ENCODE measurements around the gene CA5B.
"Not testable (repeated sequence)": the region's sequence is repeated elsewhere in the genome, so short reads cannot be mapped to it uniquely, and the experiment has no call there.

The CA5B gene

GRCh38 chrX:15737959-15738902, at the start of gene CA5B:
TSS of gene CA5B (plus strand) at chrX:15738270. CDS start at chrX:15750024, 11,754 bp downstream.
- Mint-ChIP-seq H3K4me3 (peak within 1 kb of the TSS; percentile 87), H3K36me3 (ENCODE audit: low read depth) (peaks cover 4% of the 10 kb centered on the region), H3K27me3 (ENCODE audit: low read depth, poor library complexity) (peaks cover 29% of the 10 kb centered on the region), H3K9me3 (no peaks in the 10 kb centered on the region), H3K27ac (no peak within 1 kb of the TSS), H3K4me1 (peaks cover 22% of the 10 kb centered on the region)
- peak; percentile 100 for DNase-seq
- TF ChIP-seq CTCF (IDR thresholded peaks at IDR 0.05): no peak

- DNase-seq: no peak
- H3K36me3 Mint-ChIP-seq (ENCODE audit: low read depth): peaks cover 54% of the 10 kb centered on the region
- no peak for TF ChIP-seq CTCF (IDR thresholded peaks at IDR 0.05)
Observed at GRCh38 chrX:15694941-15695451, 43.1 kb upstream of the CA5B start.

GRCh38 chrX:15696516-15696915, 41.6 kb upstream of the CA5B start:
- no peak overlapping the region for H3K27ac Mint-ChIP-seq
- no peak for DNase-seq
- peaks cover 54% of the 10 kb centered on the region for H3K36me3 Mint-ChIP-seq (ENCODE audit: low read depth)
- H3K4me1 Mint-ChIP-seq: no peaks in the 10 kb centered on the region
- TF ChIP-seq CTCF (IDR thresholded peaks at IDR 0.05): no peak
- H3K9me3 Mint-ChIP-seq: no peaks in the 10 kb centered on the region
- H3K27me3 Mint-ChIP-seq (ENCODE audit: low read depth, poor library complexity): peaks cover 5% of the 10 kb centered on the region
- no peak overlapping the region for H3K4me3 Mint-ChIP-seq

More at GRCh38 chrX:15694941-15695451, 43.1 kb upstream of the CA5B start:
- H3K4me3 Mint-ChIP-seq: no peak overlapping the region
- no peaks in the 10 kb centered on the region for H3K9me3 Mint-ChIP-seq
- no peaks in the 10 kb centered on the region for H3K4me1 Mint-ChIP-seq
- peaks cover 5% of the 10 kb centered on the region for H3K27me3 Mint-ChIP-seq (ENCODE audit: low read depth, poor library complexity)
- no peak overlapping the region for H3K27ac Mint-ChIP-seq

GRCh38 chrX:15702488-15703371, 35.3 kb upstream of the CA5B start:
- H3K9me3 Mint-ChIP-seq: no peaks in the 10 kb centered on the region
- no peak overlapping the region for H3K4me3 Mint-ChIP-seq
- no peak for DNase-seq
- no peak overlapping the region for H3K27ac Mint-ChIP-seq
- peaks cover 27% of the 10 kb centered on the region for H3K36me3 Mint-ChIP-seq (ENCODE audit: low read depth)
- H3K4me1 Mint-ChIP-seq: no peaks in the 10 kb centered on the region
- H3K27me3 Mint-ChIP-seq (ENCODE audit: low read depth, poor library complexity): no peaks in the 10 kb centered on the region
- TF ChIP-seq CTCF (IDR thresholded peaks at IDR 0.05): no peak

- H3K27ac Mint-ChIP-seq, H3K4me3 Mint-ChIP-seq: not testable (repeated sequence)
Observed at GRCh38 chrX:15703809-15704208, 34.3 kb upstream of the CA5B start.

GRCh38 chrX:15704273-15704672, 33.8 kb upstream of the CA5B start:
- not testable (repeated sequence) for H3K4me1 Mint-ChIP-seq; DNase-seq; H3K27me3 Mint-ChIP-seq (ENCODE audit: low read depth, poor library complexity); H3K27ac Mint-ChIP-seq; H3K4me3 Mint-ChIP-seq; H3K9me3 Mint-ChIP-seq
- peaks cover 21% of the 10 kb centered on the region for H3K36me3 Mint-ChIP-seq (ENCODE audit: low read depth)

More at GRCh38 chrX:15703809-15704208, 34.3 kb upstream of the CA5B start:
- H3K27me3 Mint-ChIP-seq (ENCODE audit: low read depth, poor library complexity); H3K9me3 Mint-ChIP-seq; DNase-seq; H3K4me1 Mint-ChIP-seq: not testable (repeated sequence)
- H3K36me3 Mint-ChIP-seq (ENCODE audit: low read depth): peaks cover 26% of the 10 kb centered on the region
